ENCODE measurements around the gene LTBP2.

GRCh38 chr14:74486164-74486563, 125.9 kb downstream of the LTBP2 start:
- TF ChIP-seq CTCF (IDR thresholded peaks at IDR 0.05; ENCODE audit: low read length) (no peak), EZH2 (optimal IDR thresholded peaks at IDR 0.05; ENCODE audit: low read depth, low read length) (no peak)

Measured in MM.1S (cell line).